Muscle of arm (tissue), 12 donors: Measurements from ENCODE around the gene LCE1F. TPM values are rescaled to one million over a fixed set of nuclear protein-coding genes. Genes with fewer than 3 reads are reported as not detected.

ENCODE experiments used
- DNase-seq: peaks from one replicate; pipeline ENCODE4 v3.0.0-alpha.2; 2013
- polyA plus RNA-seq, 12 donors: library from polyadenylated mRNA; unstranded; fragments of 120-200 nt; gene quantifications; one replicate each; pipeline ENCODE4 v1.2.1, GENCODE V29; 2013; ENCODE audit not compliant: insufficient read length in 12 of 12

The LCE1F gene
- polyA plus RNA-seq, 12 donors, result not detected

GRCh38 chr1:152770411-152770810, 4.5 kb upstream of the LCE1F start:
- DNase-seq, result no peak

GRCh38 chr1:152776361-152776760, 1.4 kb downstream of the LCE1F start:
- no peak for DNase-seq

GRCh38 chr1:152777510-152778137, 2.7 kb downstream of the LCE1F start:
- DNase-seq, result no peak

GRCh38 chr1:152783095-152783494, 8.2 kb downstream of the LCE1F start:
- no peak for DNase-seq

- DNase-seq, result no peak
Observed at GRCh38 chr1:152786077-152786476, 11.1 kb downstream of the LCE1F start, which contains the start of gene LCE1E. Gene LCE1E, plus strand, starts transcription at chr1:152786257. Its CDS starts 1,043 bp downstream, at chr1:152787300.

GRCh38 chr1:152795686-152796085, 20.7 kb downstream of the LCE1F start:
- no peak for DNase-seq

- DNase-seq, result no peak
Observed at GRCh38 chr1:152796421-152796820, 21.5 kb downstream of the LCE1F start, which contains the start of gene LCE1D. Gene LCE1D, plus strand, starts transcription at chr1:152796721. Its CDS starts 1,074 bp downstream, at chr1:152797795.

GRCh38 chr1:152801333-152801732, 26.4 kb downstream of the LCE1F start:
- no peak for DNase-seq

GRCh38 chr1:152806576-152806975, 31.6 kb downstream of the LCE1F start, which contains the start of gene LCE1C:
Gene LCE1C, minus strand, starts transcription at chr1:152806651. Its CDS starts 1,173 bp downstream, at chr1:152805478.
- DNase-seq, result no peak

- no peak for DNase-seq
Observed at GRCh38 chr1:152811050-152811449, 36.1 kb downstream of the LCE1F start.

- no peak for DNase-seq
Observed at GRCh38 chr1:152811671-152812070, 36.7 kb downstream of the LCE1F start, which contains the start of gene LCE1B. Gene LCE1B, plus strand, starts transcription at chr1:152811971. Its CDS starts 476 bp downstream, at chr1:152812447.

- DNase-seq, result no peak
Observed at GRCh38 chr1:152817309-152817708, 42.4 kb downstream of the LCE1F start.

- no peak for DNase-seq
Observed at GRCh38 chr1:152823294-152823693, 48.4 kb downstream of the LCE1F start.

- DNase-seq, result no peak
Observed at GRCh38 chr1:152824964-152825363, 50.0 kb downstream of the LCE1F start.

Other genes starting within 250 kb of the LCE1F start
- gene LCE3E, start 208.4 kb upstream of the LCE1F start, polyA plus RNA-seq, result not detected
- gene LCE3D, start 194.6 kb upstream of the LCE1F start, polyA plus RNA-seq, result not detected
- not detected for gene LCE3C, start 174.9 kb upstream of the LCE1F start, polyA plus RNA-seq
- gene LCE3B, start 161.3 kb upstream of the LCE1F start, polyA plus RNA-seq, result not detected
- gene LCE3A, start 152.0 kb upstream of the LCE1F start, polyA plus RNA-seq, result not detected
- gene LCE2D, start 111.8 kb upstream of the LCE1F start, polyA plus RNA-seq, result not detected
- gene LCE2C, start 99.9 kb upstream of the LCE1F start, polyA plus RNA-seq, result not detected
- gene LCE2B, start 89.0 kb upstream of the LCE1F start, polyA plus RNA-seq, result not detected
- gene LCE2A, start 76.8 kb upstream of the LCE1F start, polyA plus RNA-seq, result not detected
- gene LCE4A, start 67.0 kb upstream of the LCE1F start, polyA plus RNA-seq, result not detected
- under 1 TPM in 1 of 12 donors, not detected in 11; 0.07 TPM for gene KPRP, start 17.1 kb upstream of the LCE1F start, polyA plus RNA-seq
- gene LCE1E, start 11.1 kb downstream of the LCE1F start, polyA plus RNA-seq, result not detected
- not detected for gene LCE1D, start 21.6 kb downstream of the LCE1F start, polyA plus RNA-seq
- gene LCE1C, start 31.5 kb downstream of the LCE1F start, polyA plus RNA-seq, result not detected
- not detected for gene LCE1B, start 36.8 kb downstream of the LCE1F start, polyA plus RNA-seq
- not detected for gene LCE1A, start 52.3 kb downstream of the LCE1F start, polyA plus RNA-seq
- not detected for gene LCE6A, start 67.7 kb downstream of the LCE1F start, polyA plus RNA-seq
- gene LCE7A, start 84.9 kb downstream of the LCE1F start, polyA plus RNA-seq, result not detected
- not detected for gene SMCP, start 103.2 kb downstream of the LCE1F start, polyA plus RNA-seq
- 10 to 100 TPM in 2 of 12 donors, 1 to 10 TPM in 1, under 1 TPM in 2, not detected in 7; 0.08 to 36.1 (median 1.9) TPM for gene IVL, start 133.4 kb downstream of the LCE1F start, polyA plus RNA-seq
- gene SPRR5, start 172.1 kb downstream of the LCE1F start, polyA plus RNA-seq, result not detected
- gene SPRR4, start 195.5 kb downstream of the LCE1F start, polyA plus RNA-seq, result not detected
- gene SPRR1A, start 208.9 kb downstream of the LCE1F start, polyA plus RNA-seq, result 1 to 10 TPM in 3 of 12 donors, not detected in 9; 1.5 to 3.9 (median 2.0) TPM
- 100 to 1,000 TPM in 1 of 12 donors, 10 to 100 TPM in 2, 1 to 10 TPM in 1, under 1 TPM in 1, not detected in 7; 0.97 to 142 (median 41.0) TPM for gene SPRR3, start 226.6 kb downstream of the LCE1F start, polyA plus RNA-seq